Fibroblast of lung (primary cell): ENCODE measurements around the gene FAAP20.

Experiments used
- CTCF ChIP-seq, 2 donors: IDR thresholded peaks in 1 of 2; conservative IDR thresholded peaks in 1 of 2; 1 replicate in 1 of 2; 2 replicates in 1 of 2; pipeline ENCODE4 v1.5.1; 2011 to 2012; ENCODE audit warnings: low read length in 2 of 2, control low read depth in 1 of 2, inconsistent platforms in 1 of 2, low read depth in 1 of 2, mild to moderate bottlenecking in 1 of 2
- EZH2 ChIP-seq: IDR thresholded peaks from 2 replicates; pipeline ENCODE4 v1.5.1; 2012; ENCODE audit warnings: low read length, control low read depth, mild to moderate bottlenecking; ENCODE audit errors: missing control alignments

DNA sequence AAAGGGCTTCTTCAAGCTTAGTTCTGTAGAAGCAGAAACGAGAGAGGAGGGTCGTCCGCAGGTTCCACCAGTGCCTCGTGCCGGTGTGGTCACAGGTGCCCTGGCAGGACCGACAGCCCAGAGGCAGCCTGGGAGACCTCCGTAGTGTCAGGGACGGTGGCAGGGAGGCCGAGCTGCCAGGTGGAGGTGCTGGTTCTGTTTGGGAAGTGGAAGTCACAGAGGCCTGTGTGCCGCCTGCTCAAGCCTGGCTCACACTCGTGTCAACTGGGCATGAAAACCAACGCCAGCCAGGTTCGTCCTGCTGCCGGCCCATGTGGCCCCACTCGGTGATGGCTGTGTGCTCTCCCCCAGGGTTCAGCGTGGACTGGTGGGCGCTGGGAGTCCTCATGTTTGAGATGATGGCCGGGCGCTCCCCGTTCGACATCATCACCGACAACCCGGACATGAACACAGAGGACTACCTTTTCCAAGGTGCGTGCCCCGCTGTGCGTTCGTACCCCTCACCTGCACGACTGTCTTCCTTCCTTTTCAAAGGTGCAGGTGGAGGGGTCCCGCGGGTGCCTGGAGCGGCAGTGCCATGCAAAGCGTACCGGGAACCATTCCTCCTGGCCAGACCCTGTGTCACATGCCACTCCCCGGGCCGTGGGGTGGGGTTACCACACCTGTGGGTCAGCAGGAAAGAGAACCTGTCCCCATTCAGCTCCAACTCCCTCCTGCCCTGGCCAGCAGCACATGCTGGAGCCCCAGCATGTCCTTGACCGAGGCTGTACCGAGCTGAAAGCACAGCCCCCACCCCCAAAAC, 20.8 kb downstream of the FAAP20 start:
- no peak for TF ChIP-seq CTCF (conservative IDR thresholded peaks at IDR 0.05 in 1 of 2, IDR thresholded peaks at IDR 0.05 in 1 of 2; ENCODE audit: low read depth in 1 of 2, low read length in 2 of 2)
- TF ChIP-seq EZH2 = no peak
